GM12878 (cell line): ENCODE data around the gene FAM200A. TPM values are rescaled to one million over a fixed set of nuclear protein-coding genes. Genes with fewer than 3 reads are reported as not detected.

Source experiments
- ASH2L ChIP-seq: fragments of 300-600, 200-600 bp; sonication (generic); IDR thresholded peaks from 2 replicates; pipeline ENCODE4 v1.6.1; 2017; ENCODE audit warnings: low read depth, mild to moderate bottlenecking, borderline replicate concordance
- ATF7 ChIP-seq: fragments of 450-650 bp; IDR thresholded peaks from 2 replicates; pipeline ENCODE4 v1.6.1; 2016; ENCODE audit warnings: low read depth, mild to moderate bottlenecking
- BCL11A ChIP-seq: IDR thresholded peaks from 2 replicates; pipeline ENCODE4 v1.6.1; 2011; ENCODE audit warnings: low read depth, low read length
- BRCA1 ChIP-seq: IDR thresholded peaks from 2 replicates; pipeline ENCODE4 v1.6.1; 2011; ENCODE audit warnings: low read depth, low read length, improper control_type of control experiment
- CBFB ChIP-seq: IDR thresholded peaks from 2 replicates; pipeline ENCODE4 v1.6.1; 2016; ENCODE audit warnings: antibody characterized with exemption, low read depth
- CBX5 ChIP-seq: sonication (generic); IDR thresholded peaks from 2 replicates; pipeline ENCODE4 v1.6.1; 2016; ENCODE audit warnings: low read depth, moderate library complexity, mild to moderate bottlenecking, inconsistent platforms
- CHD4 ChIP-seq: fragments of 200-600 bp; sonication (generic); IDR thresholded peaks from 2 replicates; pipeline ENCODE4 v1.6.1; 2016; ENCODE audit warnings: mild to moderate bottlenecking
- CREB1 ChIP-seq: IDR thresholded peaks from 2 replicates; pipeline ENCODE4 v1.6.1; 2012; ENCODE audit warnings: low read depth, mild to moderate bottlenecking, inconsistent platforms
- CREM ChIP-seq: IDR thresholded peaks from 2 replicates; pipeline ENCODE4 v1.6.1; 2014; ENCODE audit warnings: antibody characterized with exemption, low read depth
- ESRRA ChIP-seq: IDR thresholded peaks from 2 replicates; pipeline ENCODE4 v1.6.1; 2012; ENCODE audit warnings: mild to moderate bottlenecking, low read length, improper control_type of control experiment
- GATAD2B ChIP-seq: fragments of 450-650 bp; conservative IDR thresholded peaks from 2 replicates; pipeline ENCODE4 v1.6.1; 2017; ENCODE audit warnings: low read depth, mild to moderate bottlenecking, moderate library complexity
- HDAC6 ChIP-seq: fragments of 200-600 bp; sonication (generic); IDR thresholded peaks from one replicate; pipeline ENCODE4 v1.8.0; 2017; ENCODE audit warnings: antibody characterized with exemption; ENCODE audit not compliant: unreplicated experiment
- HDGF ChIP-seq: fragments of 450-650 bp; IDR thresholded peaks from 2 replicates; pipeline ENCODE4 v1.6.1; 2016; ENCODE audit warnings: antibody characterized with exemption
- MAX ChIP-seq: IDR thresholded peaks from 2 replicates; pipeline ENCODE4 v1.6.1; 2012; ENCODE audit warnings: low read depth, low read length, improper control_type of control experiment
- MEF2A ChIP-seq: IDR thresholded peaks from 2 replicates; pipeline ENCODE4 v1.6.1; 2011; ENCODE audit warnings: low read depth, mild to moderate bottlenecking, low read length, moderate library complexity; ENCODE audit not compliant: insufficient read depth
- MTA3 ChIP-seq: IDR thresholded peaks from 2 replicates; pipeline ENCODE4 v1.6.1; 2012; ENCODE audit warnings: low read length, inconsistent platforms, borderline replicate concordance
- MXI1 ChIP-seq: fragments of 150-350 bp; IDR thresholded peaks from 2 replicates; pipeline ENCODE4 v1.6.1; 2011; ENCODE audit warnings: low read depth, mild to moderate bottlenecking, inconsistent platforms, low read length, improper control_type of control experiment
- NBN ChIP-seq: fragments of 450-650 bp; IDR thresholded peaks from 2 replicates; pipeline ENCODE4 v1.6.1; 2016
- NR2C1 ChIP-seq: fragments of 450-650 bp; IDR thresholded peaks from 2 replicates; pipeline ENCODE4 v1.6.1; 2017; ENCODE audit warnings: antibody characterized with exemption, mild to moderate bottlenecking, moderate library complexity
- PKNOX1 ChIP-seq: fragments of 450-650 bp; IDR thresholded peaks from 2 replicates; pipeline ENCODE4 v1.6.1; 2016; ENCODE audit warnings: mild to moderate bottlenecking
- POLR2A ChIP-seq: IDR thresholded peaks from 2 replicates; pipeline ENCODE4 v1.6.1; 2011; ENCODE audit warnings: low read depth, mild to moderate bottlenecking, low read length
- POLR2AphosphoS5 ChIP-seq: IDR thresholded peaks from 2 replicates; pipeline ENCODE4 v1.6.1; 2011; ENCODE audit warnings: mild to moderate bottlenecking, low read length, inconsistent platforms
- RB1 ChIP-seq: fragments of 450-650 bp; formaldehyde crosslinking; IDR thresholded peaks from 2 replicates; pipeline ENCODE4 v1.6.1; 2017; ENCODE audit warnings: mild to moderate bottlenecking, borderline replicate concordance
- RCOR1 ChIP-seq: conservative IDR thresholded peaks from 2 replicates; pipeline ENCODE4 v1.6.1; 2012; ENCODE audit warnings: low read depth, low read length, improper control_type of control experiment
- RELA ChIP-seq: fragments of 450-650 bp; IDR thresholded peaks from 2 replicates; pipeline ENCODE4 v1.8.0; 2014; ENCODE audit warnings: borderline replicate concordance; ENCODE audit not compliant: partially characterized antibody
- RFX5 ChIP-seq: IDR thresholded peaks from 2 replicates; pipeline ENCODE4 v1.6.1; 2011; ENCODE audit warnings: low read depth, low read length, improper control_type of control experiment
- SMAD1 ChIP-seq: fragments of 450-650 bp; IDR thresholded peaks from 2 replicates; pipeline ENCODE4 v1.6.1; 2018; ENCODE audit warnings: mild to moderate bottlenecking, low read depth; ENCODE audit not compliant: partially characterized antibody
- SPI1 ChIP-seq: IDR thresholded peaks from 2 replicates; pipeline ENCODE4 v1.6.1; 2011; ENCODE audit warnings: low read depth, mild to moderate bottlenecking, low read length, moderate library complexity, borderline replicate concordance; ENCODE audit not compliant: insufficient read depth
- STAT1 ChIP-seq: fragments of 450-650 bp; conservative IDR thresholded peaks from 2 replicates; pipeline ENCODE4 v1.6.1; 2014; ENCODE audit warnings: antibody characterized with exemption, mild to moderate bottlenecking
- TBL1XR1 ChIP-seq: IDR thresholded peaks from 2 replicates; pipeline ENCODE4 v1.6.1; 2012; ENCODE audit warnings: low read depth, low read length, improper control_type of control experiment
- ZNF207 ChIP-seq: fragments of 450-650 bp; IDR thresholded peaks from 2 replicates; pipeline ENCODE4 v1.6.1; 2014; ENCODE audit warnings: antibody characterized with exemption, mild to moderate bottlenecking, borderline replicate concordance
- ZNF274 ChIP-seq: IDR thresholded peaks from one replicate; pipeline ENCODE4 v1.8.0; 2011; ENCODE audit not compliant: insufficient read length, insufficient read depth
- polyA plus RNA-seq, 11 experiments: library from polyadenylated mRNA; depleted of rRNA in 4 of 11; unstranded in 6 of 11; stranded (reverse) in 5 of 11; fragments of >200 nt; fragmentation: Nextera tagmentation in 4 of 11; fragmentation: Illumina TruSeq in 1 of 11; extraction: Ambion mirVana in 4 of 11; extraction: Trizol in 1 of 11; gene quantifications; 1 replicate in 1 of 11; 2 replicates in 10 of 11; pipeline versions ENCODE4 v1.2.1 to v1.2.3, GENCODE V29; 2011 to 2016; ENCODE audit warnings: inconsistent platforms in 2 of 11, missing spikeins in 2 of 11, low read depth in 1 of 11
- total RNA-seq, 4 experiments: library from RNA; depleted of rRNA in 3 of 4; stranded (reverse); fragments of >200 nt in 3 of 4; fragmentation: Illumina TruSeq in 1 of 4; extraction: Trizol in 1 of 4; gene quantifications; 2 replicates each; pipeline versions ENCODE4 v1.2.1 to v1.2.3, GENCODE V29; 2013 to 2021
- TF ChIP-seq, protein P1 (sequence below): IDR thresholded peaks from 2 replicates; pipeline ENCODE4 v1.6.1; 2011; ENCODE audit warnings: mild to moderate bottlenecking, low read depth, low read length, moderate library complexity; ENCODE audit not compliant: insufficient replicate concordance

Gene FAM200A
- total and polyA plus RNA-seq, 10 of the 15 experiments (the other 5 are each of a cell fraction or from before 2014, with no cell fraction given), result 2.7 to 9.0 (median 6.5) TPM

- TF ChIP-seq RFX5, result 0 out of 2 replicates have a peak, but pooled peaks have one; percentile 42
- 0 out of 2 replicates have a peak, but pooled peaks have one; percentile 20 for TF ChIP-seq PKNOX1
- no peak for TF ChIP-seq SPI1
- no peak for TF ChIP-seq RCOR1
- peak; percentile 64; the same call in 1 of the 2 replicates for TF ChIP-seq CBX5
- peak; percentile 12; the same call in 1 of the 2 replicates for TF ChIP-seq ESRRA
- peak; percentile 47; the same call in 1 of the 2 replicates for TF ChIP-seq BCL11A
- TF ChIP-seq MEF2A, result no peak
- no peak for TF ChIP-seq CHD4
- TF ChIP-seq POLR2AphosphoS5, result peak; percentile 97
- no peak for TF ChIP-seq TBL1XR1
- TF ChIP-seq MXI1, result 0 out of 2 replicates have a peak, but pooled peaks have one; percentile 36
- peak; percentile 78; the same call in 1 of the 2 replicates for TF ChIP-seq HDGF
- no peak for TF ChIP-seq HDAC6
- TF ChIP-seq POLR2A, result peak; percentile 94
- TF ChIP-seq, protein P1, sequence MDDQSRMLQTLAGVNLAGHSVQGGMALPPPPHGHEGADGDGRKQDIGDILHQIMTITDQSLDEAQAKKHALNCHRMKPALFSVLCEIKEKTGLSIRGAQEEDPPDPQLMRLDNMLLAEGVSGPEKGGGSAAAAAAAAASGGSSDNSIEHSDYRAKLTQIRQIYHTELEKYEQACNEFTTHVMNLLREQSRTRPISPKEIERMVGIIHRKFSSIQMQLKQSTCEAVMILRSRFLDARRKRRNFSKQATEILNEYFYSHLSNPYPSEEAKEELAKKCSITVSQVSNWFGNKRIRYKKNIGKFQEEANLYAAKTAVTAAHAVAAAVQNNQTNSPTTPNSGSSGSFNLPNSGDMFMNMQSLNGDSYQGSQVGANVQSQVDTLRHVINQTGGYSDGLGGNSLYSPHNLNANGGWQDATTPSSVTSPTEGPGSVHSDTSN, result no peak
- no peak for TF ChIP-seq ASH2L
- peak; percentile 99 for TF ChIP-seq CREB1
- TF ChIP-seq NBN, result peak; percentile 96
- TF ChIP-seq MTA3, result peak; percentile 64; the same call in 1 of the 2 replicates
- TF ChIP-seq ZNF274, result no peak
- TF ChIP-seq RB1, result peak; percentile 72; the same call in 1 of the 2 replicates
- peak; percentile 51; the same call in 1 of the 2 replicates for TF ChIP-seq GATAD2B
- TF ChIP-seq NR2C1, result peak; percentile 48; the same call in 1 of the 2 replicates
- TF ChIP-seq ATF7, result peak; percentile 53; the same call in 1 of the 2 replicates
- no peak for TF ChIP-seq MAX
- peak; percentile 37 for TF ChIP-seq SMAD1
- no peak for TF ChIP-seq STAT1
- no peak for TF ChIP-seq RELA
- no peak for TF ChIP-seq BRCA1
- TF ChIP-seq CBFB, result peak; percentile 52; the same call in 1 of the 2 replicates
- TF ChIP-seq ZNF207, result peak; percentile 70
- peak; percentile 99 for TF ChIP-seq CREM
Measured at GRCh38 chr7:99551767-99552463, at the start of gene FAM200A (continued).
